Thyroid gland (tissue), 4 donors: Measurements from ENCODE around the gene TMC2.

Source experiments
- CTCF ChIP-seq, 6 experiments: fragments of 200-600 bp in 3 of 6; fragments of 450-650 bp in 3 of 6; sonication (generic) in 3 of 6; IDR thresholded peaks; one replicate each; pipeline ENCODE4 v1.5.1; 2016 to 2019; ENCODE audit warnings: antibody characterized with exemption in 6 of 6, mild to moderate bottlenecking in 2 of 6, inconsistent platforms in 1 of 6, moderate library complexity in 1 of 6
- POLR2A ChIP-seq, 2 donors: fragments of 450-650 bp; IDR thresholded peaks; one replicate each; pipeline ENCODE4 v1.6.1; 2017; ENCODE audit warnings: antibody characterized with exemption in 2 of 2, mild to moderate bottlenecking in 2 of 2, moderate library complexity in 1 of 2

- no peak for TF ChIP-seq POLR2A (IDR thresholded peaks at IDR 0.05)
- no peak for TF ChIP-seq CTCF (IDR thresholded peaks at IDR 0.05)
These were observed 122.3 kb downstream of the TMC2 start for GRCh38 chr20:2658414-2659354.
